Thoracic aorta (tissue), 2 donors: ENCODE measurements around the gene TWF1. TPM values are rescaled to one million over a fixed set of nuclear protein-coding genes. Genes with fewer than 3 reads are reported as not detected.
A peak's percentile ranks its signal among the peaks of the same experiment; 100 is the strongest.
"Not testable (repeated sequence)": the region's sequence is repeated elsewhere in the genome, so short reads cannot be mapped to it uniquely, and the experiment has no call there.

Source experiments
- ATAC-seq: fragments of 150-250 bp; one replicate; pipeline ENCODE4 v1.8.0; 2017; ENCODE audit warnings: low read depth; ENCODE audit not compliant: insufficient number of reproducible peaks, low FRiP score
- DNase-seq: peaks from one replicate; pipeline ENCODE4 v3.0.0-alpha.2; 2020; ENCODE audit warnings: low spot score
- H3K27ac ChIP-seq, 2 donors: fragments of 200-600 bp; sonication (generic); 1 replicate in 1 of 2; 2 replicates in 1 of 2; pipeline ENCODE4 v1.5.1; 2016; ENCODE audit warnings: mild to moderate bottlenecking in 2 of 2, moderate library complexity in 2 of 2
- H3K27me3 ChIP-seq: fragments of 200-600 bp; sonication (generic); replicated peaks from 2 replicates; pipeline ENCODE4 v1.6.0; 2016; ENCODE audit warnings: mild to moderate bottlenecking; ENCODE audit not compliant: insufficient read depth
- H3K36me3 ChIP-seq: fragments of 200-600 bp; sonication (generic); one replicate; pipeline ENCODE4 v1.5.1; 2016
- H3K4me1 ChIP-seq, 2 donors: fragments of 200-600 bp; sonication (generic); 1 replicate in 1 of 2; 2 replicates in 1 of 2; pipeline versions ENCODE4 v1.5.1 to v1.6.0; 2016; ENCODE audit warnings: low read depth in 2 of 2, mild to moderate bottlenecking in 1 of 2; ENCODE audit not compliant: control insufficient read depth in 1 of 2
- H3K4me3 ChIP-seq: fragments of 200-600 bp; sonication (generic); 2 replicates; pipeline ENCODE4 v1.5.1; 2016; ENCODE audit warnings: mild to moderate bottlenecking
- H3K9me3 ChIP-seq: fragments of 200-600 bp; sonication (generic); 2 replicates; pipeline ENCODE4 v1.5.1; 2016
- CTCF ChIP-seq: fragments of 200-600 bp; sonication (generic); IDR thresholded peaks from one replicate; pipeline ENCODE4 v1.5.1; 2019; ENCODE audit warnings: antibody characterized with exemption
- total RNA-seq, 2 donors: library from RNA; depleted of rRNA; stranded (reverse); fragments of >200 nt; gene quantifications; one replicate each; pipeline versions ENCODE4 v1.1.0 to v1.2.3, GENCODE V29; 2016

TWF1 gene
- total RNA-seq = 100 to 1,000 TPM in 1 of 2 donors, 10 to 100 TPM in 1; 70.8 to 108 TPM

- Histone ChIP-seq H3K4me1 (peaks cover 18 to 30% of the 10 kb centered on the region in 2 donors), H3K9me3 (no peaks in the 10 kb centered on the region), H3K4me3 (peak within 1 kb of the TSS; percentile 98), H3K36me3 (peaks cover 5% of the 10 kb centered on the region), H3K27ac (peak within 1 kb of the TSS; percentile 98), H3K27me3 (no peaks in the 10 kb centered on the region)
- TF ChIP-seq CTCF = peak; percentile 41
- DNase-seq (peak; percentile 30), ATAC-seq (peak; percentile 100)
Observed at GRCh38 chr12:43805860-43806736, at the start of gene TWF1. TWF1 (minus strand) TSS chr12:43806317; CDS start chr12:43806245, 72 bp downstream.

GRCh38 chr12:43852744-43853143, 46.6 kb upstream of the TWF1 start:
- Histone ChIP-seq H3K27me3 (no peaks in the 10 kb centered on the region), H3K36me3 (no peaks in the 10 kb centered on the region), H3K27ac (no peak overlapping the region), H3K4me1 (no peaks in the 10 kb centered on the region), H3K4me3 (no peak overlapping the region), H3K9me3 (no peaks in the 10 kb centered on the region)
- DNase-seq (no peak), ATAC-seq (no peak)
- no peak for TF ChIP-seq CTCF

- H3K27me3 ChIP-seq = no peaks in the 10 kb centered on the region
- DNase-seq = no peak
- H3K36me3 ChIP-seq = no peaks in the 10 kb centered on the region
- TF ChIP-seq CTCF = no peak
- no peaks in the 10 kb centered on the region for H3K4me1 ChIP-seq
- H3K9me3 ChIP-seq = no peaks in the 10 kb centered on the region
- H3K4me3 ChIP-seq = no peak overlapping the region
- ATAC-seq = no peak
- no peak overlapping the region for H3K27ac ChIP-seq
Observed at GRCh38 chr12:43848786-43849185, 42.7 kb upstream of the TWF1 start.

- H3K27ac ChIP-seq = no peak overlapping the region
- DNase-seq = no peak
Observed at GRCh38 chr12:43848226-43848507, 42.0 kb upstream of the TWF1 start.

GRCh38 chr12:43847425-43848225, 41.5 kb upstream of the TWF1 start:
- ATAC-seq, H3K9me3 ChIP-seq, H3K27me3 ChIP-seq, DNase-seq, H3K27ac ChIP-seq, H3K36me3 ChIP-seq, H3K4me3 ChIP-seq, H3K4me1 ChIP-seq: not testable (repeated sequence)

More at GRCh38 chr12:43848226-43848507, 42.0 kb upstream of the TWF1 start:
- H3K27me3 ChIP-seq = no peaks in the 10 kb centered on the region
- H3K4me1 ChIP-seq = no peaks in the 10 kb centered on the region
- no peak for ATAC-seq
- no peak for TF ChIP-seq CTCF
- no peaks in the 10 kb centered on the region for H3K9me3 ChIP-seq
- no peaks in the 10 kb centered on the region for H3K36me3 ChIP-seq
- H3K4me3 ChIP-seq = no peak overlapping the region
